ENCODE data around the gene HORMAD2. TPM values are rescaled to one million over a fixed set of nuclear protein-coding genes. Genes with fewer than 3 reads are reported as not detected.

Gene HORMAD2
- total and polyA plus RNA-seq, 9 of the 15 experiments (the other 6 are each of a cell fraction or from before 2014, with no cell fraction given): not detected

GRCh38 chr22:30078320-30079311 lies 1.6 kb upstream of the HORMAD2 start:
- DNase-seq (ENCODE audit: extremely low read depth in 1 of 4, low spot score in 3 of 4) (no peak), ATAC-seq (no peak), FAIRE-seq (no peak)
- Histone ChIP-seq H2AFZ (ENCODE audit: low read depth, low read length) (no peak overlapping the region), H3K79me2 (ENCODE audit: control insufficient read depth, insufficient read depth, low read length) (no peaks in the 10 kb centered on the region), H3K4me1 (replicated peaks in 1 of 2; ENCODE audit: control insufficient read depth in 2 of 2, insufficient read depth in 2 of 2, low read length in 2 of 2) (peaks cover 0 to 4% of the 10 kb centered on the region in 2 experiments; a peak in 1 of 5 replicates), H3K9ac (ENCODE audit: insufficient read depth in 1 of 2, low read depth in 2 of 2, low read length in 2 of 2) (no peak overlapping the region), H3K36me3 (ENCODE audit: control insufficient read depth, insufficient read depth, low read length) (no peaks in the 10 kb centered on the region), H3K4me2 (ENCODE audit: insufficient read depth, low read length) (no peak overlapping the region), H3K9me3 (replicated peaks; ENCODE audit: control insufficient read depth, insufficient read depth, low read depth, low read length) (no peaks in the 10 kb centered on the region), H3K27me3 (ENCODE audit: control insufficient read depth in 2 of 2, insufficient read depth in 2 of 2, low read length in 2 of 2) (peaks cover 8 to 9% of the 10 kb centered on the region in 2 experiments; a peak in 4 of 5 replicates), H3K4me3 (no peak overlapping the region), H4K20me1 (replicated peaks; ENCODE audit: control insufficient read depth, insufficient read depth, low read length) (no peaks in the 10 kb centered on the region), H3K27ac (ENCODE audit: extremely low read depth, low read depth, low read length) (no peak overlapping the region), H3K9me1 (ENCODE audit: control insufficient read depth, insufficient read depth, low read length) (no peaks in the 10 kb centered on the region)
- CTCF ChIA-PET (ENCODE audit: low intra/inter-chr PET ratio): no interaction called here
- no TSS peak for BruUV-seq (replicated peaks)
- 0 out of 2 replicates have a peak, but pooled peaks have one; percentile 40 for TF ChIP-seq NFIC (IDR thresholded peaks at IDR 0.05)
- TF ChIP-seq PTTG1 (tag; IDR thresholded peaks at IDR 0.05; ENCODE audit: low read depth): no peak
- in situ Hi-C loops (cut with MboI): loop anchor here (25.0 kb wide), 1 partner anchor 391 kb away; no protein-coding TSS in a partner anchor
- intact Hi-C loops (cut with micrococcal nuclease): no loop called here
- POLR2A ChIA-PET: interaction anchor here (0.8 kb wide), 1 partner anchor 22 kb away, joined by 3 read pairs; no protein-coding TSS in a partner anchor
- 16% methylated on average over 7 of the region's 10 CpGs for WGBS (ENCODE audit: insufficient coverage, low coverage, missing lambda C conversion rate)

GRCh38 chr22:30080805-30081204 lies 541 bp downstream of the HORMAD2 start:
- H3K9me3 ChIP-seq (replicated peaks; ENCODE audit: control insufficient read depth, insufficient read depth, low read depth, low read length): no peaks in the 10 kb centered on the region
- H3K36me3 ChIP-seq (ENCODE audit: control insufficient read depth, insufficient read depth, low read length): no peaks in the 10 kb centered on the region
- in situ Hi-C loops (cut with MboI): loop anchor here (25.0 kb wide), 1 partner anchor 394 kb away; no protein-coding TSS in a partner anchor
- peaks cover 0 to 8% of the 10 kb centered on the region in 2 experiments; a peak in 4 of 5 replicates for H3K27me3 ChIP-seq (ENCODE audit: control insufficient read depth in 2 of 2, insufficient read depth in 2 of 2, low read length in 2 of 2)
- intact Hi-C loops (cut with micrococcal nuclease): no loop called here
- ChIA-PET CTCF (ENCODE audit: low intra/inter-chr PET ratio) (interaction anchor here (0.7 kb wide), 1 partner anchor 376 kb away, joined by 3 read pairs; no protein-coding TSS in a partner anchor), POLR2A (no interaction called here)
- no peak overlapping the region for H3K4me3 ChIP-seq
- peaks cover 0 to 4% of the 10 kb centered on the region in 2 experiments; a peak in 2 of 5 replicates for H3K4me1 ChIP-seq (replicated peaks in 1 of 2; ENCODE audit: control insufficient read depth in 2 of 2, insufficient read depth in 2 of 2, low read length in 2 of 2)
- 38% methylated on average over 9 of the region's 9 CpGs for WGBS (ENCODE audit: insufficient coverage, low coverage, missing lambda C conversion rate)
- no TSS peak for BruUV-seq (replicated peaks)
- DNase-seq (ENCODE audit: extremely low read depth in 1 of 4, low spot score in 3 of 4) (no peak), ATAC-seq (no peak), FAIRE-seq (no peak)
- no peak overlapping the region for H3K9ac ChIP-seq (ENCODE audit: insufficient read depth in 1 of 2, low read depth in 2 of 2, low read length in 2 of 2)
- no peaks in the 10 kb centered on the region for H4K20me1 ChIP-seq (replicated peaks; ENCODE audit: control insufficient read depth, insufficient read depth, low read length)
- H3K27ac ChIP-seq (ENCODE audit: extremely low read depth, low read depth, low read length): no peak overlapping the region
- no peak overlapping the region for H3K4me2 ChIP-seq (ENCODE audit: insufficient read depth, low read length)
- no peaks in the 10 kb centered on the region for H3K9me1 ChIP-seq (ENCODE audit: control insufficient read depth, insufficient read depth, low read length)
- no peak overlapping the region for H2AFZ ChIP-seq (ENCODE audit: low read depth, low read length)
- H3K79me2 ChIP-seq (ENCODE audit: control insufficient read depth, insufficient read depth, low read length): no peaks in the 10 kb centered on the region
- TF ChIP-seq HNRNPK (IDR thresholded peaks at IDR 0.05; ENCODE audit: low read depth, low read length, poor library complexity, severe bottlenecking): no peak
- TF ChIP-seq CREB1 (IDR thresholded peaks at IDR 0.05): no peak
- no peak for TF ChIP-seq CREB1 (CRISPR knock-in tag; IDR thresholded peaks at IDR 0.05)
- TF ChIP-seq ZNF655 (CRISPR knock-in tag; IDR thresholded peaks at IDR 0.05): no peak
- TF ChIP-seq ZNF696 (CRISPR knock-in tag; conservative IDR thresholded peaks at IDR 0.05): no peak
- no peak for TF ChIP-seq YY1 (IDR thresholded peaks at IDR 0.05; ENCODE audit: borderline replicate concordance in 1 of 3, control insufficient read depth in 1 of 3, extremely low read depth in 1 of 3, insufficient read depth in 3 of 3, insufficient read length in 1 of 3, insufficient replicate concordance in 2 of 3, low read depth in 1 of 3, low read length in 2 of 3)
- TF ChIP-seq IRF2 (CRISPR knock-in tag; IDR thresholded peaks at IDR 0.05): no peak
- no peak for TF ChIP-seq ZNF551 (CRISPR knock-in tag; IDR thresholded peaks at IDR 0.05)
- no peak for TF ChIP-seq BDP1 (IDR thresholded peaks at IDR 0.05; ENCODE audit: insufficient read depth, insufficient read length)
- TF ChIP-seq ESRRB (CRISPR knock-in tag; IDR thresholded peaks at IDR 0.05; ENCODE audit: borderline replicate concordance): no peak
- no peak for TF ChIP-seq MTA3 (IDR thresholded peaks at IDR 0.05; ENCODE audit: borderline replicate concordance)
